Measurements from ENCODE around the gene RNF135.
"Not testable (repeated sequence)": the region's sequence is repeated elsewhere in the genome, so short reads cannot be mapped to it uniquely, and the experiment has no call there.

The RNF135 gene

GRCh38 chr17:30969989-30970830 lies 629 bp upstream of the RNF135 start:
- Histone ChIP-seq H2AFZ (ENCODE audit: low read depth, low read length) (no peak overlapping the region), H3K27me3 (ENCODE audit: control insufficient read depth in 1 of 2, insufficient read depth in 1 of 2, low read length in 2 of 2) (no peaks in the 10 kb centered on the region), H2BK12ac (ENCODE audit: low read length in 2 of 2) (peak overlapping the region in 1 of 2 experiments; percentile 67), H3K4me3 (ENCODE audit: insufficient read depth in 1 of 2, low read depth in 1 of 2, low read length in 2 of 2) (peak overlapping the region; percentile 85 to 90), H3K27ac (ENCODE audit: low read length, poor library complexity, severe bottlenecking) (peak overlapping the region; percentile 83), H3K18ac (ENCODE audit: low read depth in 1 of 2, low read length in 2 of 2) (peak overlapping the region; percentile 54 to 84), H3K23ac (ENCODE audit: low read length in 2 of 2) (no peak overlapping the region), H3K36me3 (ENCODE audit: control insufficient read depth in 1 of 2, insufficient read depth in 2 of 2, low read depth in 1 of 2, low read length in 2 of 2) (peaks cover 5 to 7% of the 10 kb centered on the region in 2 experiments), H3K9me3 (ENCODE audit: control insufficient read depth, low read length) (no peaks in the 10 kb centered on the region), H3K9ac (ENCODE audit: low read length) (peak overlapping the region; percentile 96), H3K14ac (ENCODE audit: low read length in 2 of 2) (no peak overlapping the region), H3K4me2 (ENCODE audit: low read length, poor library complexity, severe bottlenecking) (peak overlapping the region; percentile 89), H2BK15ac (ENCODE audit: low read depth, poor library complexity, severe bottlenecking) (peak overlapping the region; percentile 8), H3K4me1 (ENCODE audit: control insufficient read depth, insufficient read depth, low read depth, low read length) (peaks cover 6% of the 10 kb centered on the region), H4K8ac (ENCODE audit: low read length) (peak overlapping the region; percentile 89), H2AK5ac (ENCODE audit: low read length, severe bottlenecking) (no peak overlapping the region), H4K91ac (ENCODE audit: low read length) (peak overlapping the region; percentile 39), H2BK5ac (ENCODE audit: low read depth, low read length, poor library complexity, severe bottlenecking) (no peak overlapping the region), H3K79me1 (replicated peaks; ENCODE audit: low read length, poor library complexity, severe bottlenecking) (peaks cover 2% of the 10 kb centered on the region), H2BK120ac (ENCODE audit: low read depth, low read length) (peak overlapping the region; percentile 80), H3K4ac (ENCODE audit: low read depth in 1 of 2, low read length in 2 of 2) (peak overlapping the region in 1 of 2 experiments; percentile 51)
- WGBS, result 15% methylated on average over 31 of the region's 31 CpGs
- no peak for DNase-seq

DNA sequence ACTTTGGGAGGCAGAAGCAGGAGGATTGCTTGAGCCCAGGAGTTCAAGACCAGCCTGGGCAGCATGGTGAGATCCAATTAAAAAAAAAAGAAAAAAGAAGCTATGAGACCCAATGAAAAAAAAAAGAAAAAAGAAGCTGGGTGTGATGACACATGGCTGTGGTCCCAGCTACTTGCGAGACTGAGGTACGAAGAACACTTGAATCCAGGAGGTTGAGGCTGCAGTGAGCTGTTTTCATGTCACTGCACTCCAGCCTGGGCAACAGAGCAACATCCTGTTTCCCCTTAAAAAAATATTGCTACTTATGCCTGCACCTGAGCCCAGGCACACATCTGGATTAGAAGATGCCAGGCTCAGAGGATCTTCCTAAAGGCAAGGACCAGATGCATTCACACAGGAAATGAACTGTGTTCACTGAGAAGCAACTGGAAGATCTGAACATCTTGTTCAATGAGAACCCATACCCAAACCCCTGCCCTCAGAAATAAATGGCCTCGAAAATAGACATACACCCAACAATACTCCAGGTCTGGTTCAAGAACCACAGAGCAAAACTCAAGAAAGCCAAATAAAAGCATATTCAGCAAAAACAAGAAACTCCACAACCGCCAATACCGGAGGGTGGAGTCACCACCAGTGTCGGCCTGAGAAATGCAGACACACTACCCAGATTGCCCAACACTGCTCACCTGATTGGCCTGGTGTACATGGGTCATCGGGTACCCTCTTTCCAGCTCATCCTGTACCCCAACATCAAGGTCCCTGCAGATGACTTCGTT lies 4.4 kb downstream of the RNF135 start:
- no peak overlapping the region for H2BK15ac ChIP-seq (ENCODE audit: low read depth, poor library complexity, severe bottlenecking)

GRCh38 chr17:30979919-30980318 lies 9.1 kb downstream of the RNF135 start:
- not testable (repeated sequence) for H3K4ac ChIP-seq (ENCODE audit: low read depth in 1 of 2, low read length in 2 of 2); H2BK5ac ChIP-seq (ENCODE audit: low read depth, low read length, poor library complexity, severe bottlenecking); DNase-seq; H2AFZ ChIP-seq (ENCODE audit: low read depth, low read length); H3K18ac ChIP-seq (ENCODE audit: low read depth in 1 of 2, low read length in 2 of 2); H3K9ac ChIP-seq (ENCODE audit: low read length); H2BK120ac ChIP-seq (ENCODE audit: low read depth, low read length); H3K27me3 ChIP-seq (ENCODE audit: control insufficient read depth in 1 of 2, insufficient read depth in 1 of 2, low read length in 2 of 2); H3K4me1 ChIP-seq (ENCODE audit: control insufficient read depth, insufficient read depth, low read depth, low read length); H4K8ac ChIP-seq (ENCODE audit: low read length); H3K4me2 ChIP-seq (ENCODE audit: low read length, poor library complexity, severe bottlenecking); H3K79me1 ChIP-seq (replicated peaks; ENCODE audit: low read length, poor library complexity, severe bottlenecking); H2AK5ac ChIP-seq (ENCODE audit: low read length, severe bottlenecking); H3K4me3 ChIP-seq (ENCODE audit: insufficient read depth in 1 of 2, low read depth in 1 of 2, low read length in 2 of 2); H2BK15ac ChIP-seq (ENCODE audit: low read depth, poor library complexity, severe bottlenecking); H3K14ac ChIP-seq (ENCODE audit: low read length in 2 of 2); H3K9me3 ChIP-seq (ENCODE audit: control insufficient read depth, low read length); H4K91ac ChIP-seq (ENCODE audit: low read length); H2BK12ac ChIP-seq (ENCODE audit: low read length in 2 of 2); H3K27ac ChIP-seq (ENCODE audit: low read length, poor library complexity, severe bottlenecking); H3K23ac ChIP-seq (ENCODE audit: low read length in 2 of 2)
- H3K36me3 ChIP-seq (ENCODE audit: control insufficient read depth in 1 of 2, insufficient read depth in 2 of 2, low read depth in 1 of 2, low read length in 2 of 2), result peaks cover 2 to 14% of the 10 kb centered on the region in 2 experiments
- no CpG with 5 or more reads among the region's 33 CpGs for WGBS

More for the DNA sequence above, 4.4 kb downstream of the RNF135 start:
- H2BK5ac ChIP-seq (ENCODE audit: low read depth, low read length, poor library complexity, severe bottlenecking), result no peak overlapping the region
- H2BK12ac ChIP-seq (ENCODE audit: low read length in 2 of 2), result no peak overlapping the region
- H3K9ac ChIP-seq (ENCODE audit: low read length), result no peak overlapping the region
- H2BK120ac ChIP-seq (ENCODE audit: low read depth, low read length), result no peak overlapping the region
- H3K18ac ChIP-seq (ENCODE audit: low read depth in 1 of 2, low read length in 2 of 2), result no peak overlapping the region
- no peak overlapping the region for H2AK5ac ChIP-seq (ENCODE audit: low read length, severe bottlenecking)
- peaks cover 4% of the 10 kb centered on the region for H3K4me1 ChIP-seq (ENCODE audit: control insufficient read depth, insufficient read depth, low read depth, low read length)
- no peak overlapping the region for H2AFZ ChIP-seq (ENCODE audit: low read depth, low read length)
- H3K4me2 ChIP-seq (ENCODE audit: low read length, poor library complexity, severe bottlenecking), result no peak overlapping the region
- no peak overlapping the region for H3K23ac ChIP-seq (ENCODE audit: low read length in 2 of 2)
- H3K9me3 ChIP-seq (ENCODE audit: control insufficient read depth, low read length), result no peaks in the 10 kb centered on the region
- H3K4ac ChIP-seq (ENCODE audit: low read depth in 1 of 2, low read length in 2 of 2), result no peak overlapping the region
- no peaks in the 10 kb centered on the region for H3K27me3 ChIP-seq (ENCODE audit: control insufficient read depth in 1 of 2, insufficient read depth in 1 of 2, low read length in 2 of 2)
- no peak overlapping the region for H4K8ac ChIP-seq (ENCODE audit: low read length)
- H4K91ac ChIP-seq (ENCODE audit: low read length), result no peak overlapping the region
- H3K27ac ChIP-seq (ENCODE audit: low read length, poor library complexity, severe bottlenecking), result no peak overlapping the region
- H3K79me1 ChIP-seq (replicated peaks; ENCODE audit: low read length, poor library complexity, severe bottlenecking), result peaks cover 5% of the 10 kb centered on the region
- H3K36me3 ChIP-seq (ENCODE audit: control insufficient read depth in 1 of 2, insufficient read depth in 2 of 2, low read depth in 1 of 2, low read length in 2 of 2), result peaks cover 7 to 12% of the 10 kb centered on the region in 2 experiments
- H3K14ac ChIP-seq (ENCODE audit: low read length in 2 of 2), result no peak overlapping the region
- WGBS, result 97% methylated on average over 8 of the region's 8 CpGs
- no peak for DNase-seq
- no peak overlapping the region for H3K4me3 ChIP-seq (ENCODE audit: insufficient read depth in 1 of 2, low read depth in 1 of 2, low read length in 2 of 2)

Measured in mesenchymal stem cell (in vitro differentiated cells and primary cell).